Mucosa of gallbladder (tissue), 1 donor: ENCODE data around the gene GRXCR2. TPM values are rescaled to one million over a fixed set of nuclear protein-coding genes. Genes with fewer than 3 reads are reported as not detected.
"Not testable (repeated sequence)": the region's sequence is repeated elsewhere in the genome, so short reads cannot be mapped to it uniquely, and the experiment has no call there.

ENCODE experiments used
- DNase-seq: peaks from one replicate; pipeline ENCODE4 v3.0.0-alpha.2; 2020; ENCODE audit warnings: low spot score
- total RNA-seq: library from RNA; stranded (reverse); gene quantifications from one replicate; pipeline ENCODE4 v1.2.1, GENCODE V29; 2021
- donor health status: DM: no; HTN: no; CAD: no.

GRXCR2 gene
- total RNA-seq, 1 donor from 2014 or later = not detected

- no peak for DNase-seq
These were observed 14.4 kb upstream of the GRXCR2 start for GRCh38 chr5:145887217-145887616.

GRCh38 chr5:145874765-145875164, 2.0 kb upstream of the GRXCR2 start:
- no peak for DNase-seq

GRCh38 chr5:145872486-145872885, 328 bp downstream of the GRXCR2 start:
- DNase-seq = no peak

- DNase-seq = no peak
These were observed 3.1 kb downstream of the GRXCR2 start for GRCh38 chr5:145869753-145870152.

- no peak for DNase-seq
These were observed 5.0 kb downstream of the GRXCR2 start for GRCh38 chr5:145867806-145868205.

GRCh38 chr5:145864432-145864831, 8.4 kb downstream of the GRXCR2 start:
- DNase-seq = not testable (repeated sequence)

- no peak for DNase-seq
These were observed 9.8 kb downstream of the GRXCR2 start for GRCh38 chr5:145863003-145863402.

GRCh38 chr5:145859897-145860296, 12.9 kb downstream of the GRXCR2 start:
- no peak for DNase-seq

- no peak for DNase-seq
These were observed 13.4 kb downstream of the GRXCR2 start for GRCh38 chr5:145859453-145859852.

GRCh38 chr5:145858959-145859358, 13.9 kb downstream of the GRXCR2 start:
- no peak for DNase-seq

GRCh38 chr5:145856285-145856818, 16.5 kb downstream of the GRXCR2 start:
- DNase-seq = peak; percentile 50

- no peak for DNase-seq
These were observed 17.0 kb downstream of the GRXCR2 start for GRCh38 chr5:145855763-145856267.

GRCh38 chr5:145854651-145855258, 18.1 kb downstream of the GRXCR2 start:
- peak; percentile 76 for DNase-seq

- DNase-seq = no peak
These were observed 18.9 kb downstream of the GRXCR2 start for GRCh38 chr5:145853781-145854376.

- no peak for DNase-seq
These were observed 19.8 kb downstream of the GRXCR2 start for GRCh38 chr5:145852990-145853389.

- DNase-seq = no peak
These were observed 24.0 kb downstream of the GRXCR2 start for GRCh38 chr5:145848854-145849253.

- no peak for DNase-seq
These were observed 25.0 kb downstream of the GRXCR2 start for GRCh38 chr5:145847499-145848497.

- no peak for DNase-seq
These were observed 26.7 kb downstream of the GRXCR2 start for GRCh38 chr5:145846081-145846480.

GRCh38 chr5:145841299-145841698, 31.5 kb downstream of the GRXCR2 start:
- no peak for DNase-seq

GRCh38 chr5:145840458-145841132, 32.2 kb downstream of the GRXCR2 start:
- no peak for DNase-seq

- no peak for DNase-seq
These were observed 34.5 kb downstream of the GRXCR2 start for GRCh38 chr5:145838276-145838675.
